ENCODE results near the gene TYK2.

The TYK2 gene

DNA sequence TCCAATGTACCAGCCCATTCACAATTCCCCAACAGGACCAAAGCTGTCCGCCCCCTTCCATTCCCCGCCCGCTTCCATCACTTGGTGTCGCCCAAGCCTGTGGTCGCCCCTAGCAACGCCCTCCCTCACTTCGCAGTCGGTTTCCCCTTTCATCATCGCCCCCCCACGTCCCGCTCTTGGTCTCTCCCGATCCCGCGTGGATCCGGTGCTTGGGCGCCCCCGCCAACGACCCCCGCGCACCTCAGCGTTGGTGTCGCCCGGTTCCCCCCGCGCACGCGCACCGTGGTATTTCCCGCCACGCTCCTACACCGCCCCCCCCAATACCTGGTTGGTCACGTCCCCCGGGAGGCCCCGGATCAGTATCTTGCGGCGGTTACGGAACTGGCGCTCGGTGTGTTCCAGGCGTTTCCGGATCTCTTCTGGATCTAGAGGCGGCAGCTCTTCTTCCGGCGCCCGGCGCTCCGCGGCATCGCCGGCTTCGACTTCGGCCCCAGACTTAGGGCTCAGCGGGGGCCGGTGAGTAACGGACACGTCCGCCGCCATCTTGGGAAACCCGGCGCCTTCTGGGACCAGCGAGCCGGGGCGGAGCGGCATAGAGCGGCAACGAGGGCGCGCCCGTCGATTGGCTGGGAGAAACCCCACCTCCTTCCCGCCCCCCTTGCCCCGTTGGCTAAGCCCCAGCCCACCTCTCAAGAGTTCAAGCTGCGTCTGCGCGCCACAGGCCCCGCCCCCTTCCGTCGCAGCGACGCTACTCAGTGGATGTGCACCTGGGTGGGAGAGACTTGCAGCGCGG, 47.2 kb downstream of the TYK2 start, which contains the start of gene RAVER1 (continued):
- no peak for TF ChIP-seq ZNF596 (tag by site-specific recombination; IDR thresholded peaks at IDR 0.05)
- TF ChIP-seq ZEB2 (tag by site-specific recombination; IDR thresholded peaks at IDR 0.05) = peak; percentile 99
- no peak for TF ChIP-seq ZNF174 (tag by site-specific recombination; IDR thresholded peaks at IDR 0.05)
- TF ChIP-seq ZNF585B (tag by site-specific recombination; IDR thresholded peaks at IDR 0.05) = no peak
- TF ChIP-seq ZNF274 (IDR thresholded peaks at IDR 0.05; ENCODE audit: low read length) = no peak
- no peak for TF ChIP-seq ZNF274 (tag by site-specific recombination; IDR thresholded peaks at IDR 0.05; ENCODE audit: borderline replicate concordance)
- 0 out of 2 replicates have a peak, but pooled peaks have one; percentile 27 for TF ChIP-seq BCL11B (tag by site-specific recombination; IDR thresholded peaks at IDR 0.05; ENCODE audit: low read depth)
- TF ChIP-seq ZBTB7A (tag by site-specific recombination; IDR thresholded peaks at IDR 0.05; ENCODE audit: low read depth) = peak; percentile 90; the same call in 1 of the 2 replicates
- TF ChIP-seq, protein P1, sequence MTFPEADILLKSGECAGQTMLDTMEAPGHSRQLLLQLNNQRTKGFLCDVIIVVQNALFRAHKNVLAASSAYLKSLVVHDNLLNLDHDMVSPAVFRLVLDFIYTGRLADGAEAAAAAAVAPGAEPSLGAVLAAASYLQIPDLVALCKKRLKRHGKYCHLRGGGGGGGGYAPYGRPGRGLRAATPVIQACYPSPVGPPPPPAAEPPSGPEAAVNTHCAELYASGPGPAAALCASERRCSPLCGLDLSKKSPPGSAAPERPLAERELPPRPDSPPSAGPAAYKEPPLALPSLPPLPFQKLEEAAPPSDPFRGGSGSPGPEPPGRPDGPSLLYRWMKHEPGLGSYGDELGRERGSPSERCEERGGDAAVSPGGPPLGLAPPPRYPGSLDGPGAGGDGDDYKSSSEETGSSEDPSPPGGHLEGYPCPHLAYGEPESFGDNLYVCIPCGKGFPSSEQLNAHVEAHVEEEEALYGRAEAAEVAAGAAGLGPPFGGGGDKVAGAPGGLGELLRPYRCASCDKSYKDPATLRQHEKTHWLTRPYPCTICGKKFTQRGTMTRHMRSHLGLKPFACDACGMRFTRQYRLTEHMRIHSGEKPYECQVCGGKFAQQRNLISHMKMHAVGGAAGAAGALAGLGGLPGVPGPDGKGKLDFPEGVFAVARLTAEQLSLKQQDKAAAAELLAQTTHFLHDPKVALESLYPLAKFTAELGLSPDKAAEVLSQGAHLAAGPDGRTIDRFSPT (tag by site-specific recombination; IDR thresholded peaks at IDR 0.05) = no peak; the same call in 1 of the 2 replicates
- no peak for TF ChIP-seq ZNF350 (tag by site-specific recombination; IDR thresholded peaks at IDR 0.05)
- TF ChIP-seq ZNF202 (tag by site-specific recombination; IDR thresholded peaks at IDR 0.05; ENCODE audit: borderline replicate concordance) = no peak
- peak; percentile 65 for TF ChIP-seq ZIC2 (tag by site-specific recombination; IDR thresholded peaks at IDR 0.05)
- TF ChIP-seq ZNF146 (tag by site-specific recombination; IDR thresholded peaks at IDR 0.05) = peak; percentile 37; the same call in 1 of the 2 replicates
- peak; percentile 88 for TF ChIP-seq ZFP37 (tag by site-specific recombination; IDR thresholded peaks at IDR 0.05)
- TF ChIP-seq, protein P2, sequence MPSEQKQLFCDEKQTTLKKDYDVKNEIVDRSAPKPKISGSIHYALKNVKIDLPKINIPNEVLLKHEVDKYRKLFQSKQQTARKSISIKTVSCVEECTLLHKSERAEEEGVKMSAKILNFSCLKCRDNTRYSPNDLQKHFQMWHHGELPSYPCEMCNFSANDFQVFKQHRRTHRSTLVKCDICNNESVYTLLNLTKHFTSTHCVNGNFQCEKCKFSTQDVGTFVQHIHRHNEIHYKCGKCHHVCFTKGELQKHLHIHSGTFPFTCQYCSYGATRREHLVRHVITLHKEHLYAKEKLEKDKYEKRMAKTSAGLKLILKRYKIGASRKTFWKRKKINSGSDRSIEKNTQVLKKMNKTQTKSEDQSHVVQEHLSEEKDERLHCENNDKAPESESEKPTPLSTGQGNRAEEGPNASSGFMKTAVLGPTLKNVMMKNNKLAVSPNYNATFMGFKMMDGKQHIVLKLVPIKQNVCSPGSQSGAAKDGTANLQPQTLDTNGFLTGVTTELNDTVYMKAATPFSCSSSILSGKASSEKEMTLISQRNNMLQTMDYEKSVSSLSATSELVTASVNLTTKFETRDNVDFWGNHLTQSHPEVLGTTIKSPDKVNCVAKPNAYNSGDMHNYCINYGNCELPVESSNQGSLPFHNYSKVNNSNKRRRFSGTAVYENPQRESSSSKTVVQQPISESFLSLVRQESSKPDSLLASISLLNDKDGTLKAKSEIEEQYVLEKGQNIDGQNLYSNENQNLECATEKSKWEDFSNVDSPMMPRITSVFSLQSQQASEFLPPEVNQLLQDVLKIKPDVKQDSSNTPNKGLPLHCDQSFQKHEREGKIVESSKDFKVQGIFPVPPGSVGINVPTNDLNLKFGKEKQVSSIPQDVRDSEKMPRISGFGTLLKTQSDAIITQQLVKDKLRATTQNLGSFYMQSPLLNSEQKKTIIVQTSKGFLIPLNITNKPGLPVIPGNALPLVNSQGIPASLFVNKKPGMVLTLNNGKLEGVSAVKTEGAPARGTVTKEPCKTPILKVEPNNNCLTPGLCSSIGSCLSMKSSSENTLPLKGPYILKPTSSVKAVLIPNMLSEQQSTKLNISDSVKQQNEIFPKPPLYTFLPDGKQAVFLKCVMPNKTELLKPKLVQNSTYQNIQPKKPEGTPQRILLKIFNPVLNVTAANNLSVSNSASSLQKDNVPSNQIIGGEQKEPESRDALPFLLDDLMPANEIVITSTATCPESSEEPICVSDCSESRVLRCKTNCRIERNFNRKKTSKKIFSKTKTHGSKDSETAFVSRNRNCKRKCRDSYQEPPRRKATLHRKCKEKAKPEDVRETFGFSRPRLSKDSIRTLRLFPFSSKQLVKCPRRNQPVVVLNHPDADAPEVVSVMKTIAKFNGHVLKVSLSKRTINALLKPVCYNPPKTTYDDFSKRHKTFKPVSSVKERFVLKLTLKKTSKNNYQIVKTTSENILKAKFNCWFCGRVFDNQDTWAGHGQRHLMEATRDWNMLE (tag by site-specific recombination; conservative IDR thresholded peaks at IDR 0.05; ENCODE audit: low read depth) = no peak
- TF ChIP-seq, protein P3, sequence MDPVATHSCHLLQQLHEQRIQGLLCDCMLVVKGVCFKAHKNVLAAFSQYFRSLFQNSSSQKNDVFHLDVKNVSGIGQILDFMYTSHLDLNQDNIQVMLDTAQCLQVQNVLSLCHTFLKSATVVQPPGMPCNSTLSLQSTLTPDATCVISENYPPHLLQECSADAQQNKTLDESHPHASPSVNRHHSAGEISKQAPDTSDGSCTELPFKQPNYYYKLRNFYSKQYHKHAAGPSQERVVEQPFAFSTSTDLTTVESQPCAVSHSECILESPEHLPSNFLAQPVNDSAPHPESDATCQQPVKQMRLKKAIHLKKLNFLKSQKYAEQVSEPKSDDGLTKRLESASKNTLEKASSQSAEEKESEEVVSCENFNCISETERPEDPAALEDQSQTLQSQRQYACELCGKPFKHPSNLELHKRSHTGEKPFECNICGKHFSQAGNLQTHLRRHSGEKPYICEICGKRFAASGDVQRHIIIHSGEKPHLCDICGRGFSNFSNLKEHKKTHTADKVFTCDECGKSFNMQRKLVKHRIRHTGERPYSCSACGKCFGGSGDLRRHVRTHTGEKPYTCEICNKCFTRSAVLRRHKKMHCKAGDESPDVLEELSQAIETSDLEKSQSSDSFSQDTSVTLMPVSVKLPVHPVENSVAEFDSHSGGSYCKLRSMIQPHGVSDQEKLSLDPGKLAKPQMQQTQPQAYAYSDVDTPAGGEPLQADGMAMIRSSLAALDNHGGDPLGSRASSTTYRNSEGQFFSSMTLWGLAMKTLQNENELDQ (tag by site-specific recombination; IDR thresholded peaks at IDR 0.05; ENCODE audit: low read depth) = no peak
- TF ChIP-seq ZNF707 (tag by site-specific recombination; IDR thresholded peaks at IDR 0.05) = no peak
- TF ChIP-seq ZNF654 (tag by site-specific recombination; IDR thresholded peaks at IDR 0.05; ENCODE audit: low read depth) = no peak
- TF ChIP-seq, protein P4, sequence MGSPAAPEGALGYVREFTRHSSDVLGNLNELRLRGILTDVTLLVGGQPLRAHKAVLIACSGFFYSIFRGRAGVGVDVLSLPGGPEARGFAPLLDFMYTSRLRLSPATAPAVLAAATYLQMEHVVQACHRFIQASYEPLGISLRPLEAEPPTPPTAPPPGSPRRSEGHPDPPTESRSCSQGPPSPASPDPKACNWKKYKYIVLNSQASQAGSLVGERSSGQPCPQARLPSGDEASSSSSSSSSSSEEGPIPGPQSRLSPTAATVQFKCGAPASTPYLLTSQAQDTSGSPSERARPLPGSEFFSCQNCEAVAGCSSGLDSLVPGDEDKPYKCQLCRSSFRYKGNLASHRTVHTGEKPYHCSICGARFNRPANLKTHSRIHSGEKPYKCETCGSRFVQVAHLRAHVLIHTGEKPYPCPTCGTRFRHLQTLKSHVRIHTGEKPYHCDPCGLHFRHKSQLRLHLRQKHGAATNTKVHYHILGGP (tag by site-specific recombination; IDR thresholded peaks at IDR 0.05) = no peak
- TF ChIP-seq, protein P5, sequence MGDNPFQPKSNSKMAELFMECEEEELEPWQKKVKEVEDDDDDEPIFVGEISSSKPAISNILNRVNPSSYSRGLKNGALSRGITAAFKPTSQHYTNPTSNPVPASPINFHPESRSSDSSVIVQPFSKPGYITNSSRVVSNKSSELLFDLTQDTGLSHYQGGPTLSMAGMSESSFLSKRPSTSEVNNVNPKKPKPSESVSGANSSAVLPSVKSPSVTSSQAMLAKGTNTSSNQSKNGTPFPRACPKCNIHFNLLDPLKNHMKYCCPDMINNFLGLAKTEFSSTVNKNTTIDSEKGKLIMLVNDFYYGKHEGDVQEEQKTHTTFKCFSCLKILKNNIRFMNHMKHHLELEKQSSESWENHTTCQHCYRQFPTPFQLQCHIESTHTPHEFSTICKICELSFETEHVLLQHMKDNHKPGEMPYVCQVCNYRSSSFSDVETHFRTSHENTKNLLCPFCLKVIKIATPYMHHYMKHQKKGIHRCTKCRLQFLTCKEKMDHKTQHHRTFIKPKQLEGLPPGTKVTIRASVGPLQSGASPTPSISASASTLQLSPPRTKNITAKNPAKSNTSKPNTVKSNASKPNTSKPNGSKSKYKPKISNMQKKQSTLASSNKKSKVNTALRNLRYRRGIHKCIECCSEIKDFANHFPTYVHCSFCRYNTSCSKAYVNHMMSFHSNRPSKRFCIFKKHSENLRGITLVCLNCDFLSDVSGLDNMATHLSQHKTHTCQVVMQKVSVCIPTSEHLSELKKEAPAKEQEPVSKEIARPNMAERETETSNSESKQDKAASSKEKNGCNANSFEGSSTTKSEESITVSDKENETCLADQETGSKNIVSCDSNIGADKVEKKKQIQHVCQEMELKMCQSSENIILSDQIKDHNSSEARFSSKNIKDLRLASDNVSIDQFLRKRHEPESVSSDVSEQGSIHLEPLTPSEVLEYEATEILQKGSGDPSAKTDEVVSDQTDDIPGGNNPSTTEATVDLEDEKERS (tag by site-specific recombination; IDR thresholded peaks at IDR 0.05) = peak; percentile 49; the same call in 1 of the 2 replicates
- TF ChIP-seq ZNF16 (tag by site-specific recombination; IDR thresholded peaks at IDR 0.05; ENCODE audit: low read depth) = no peak
- TF ChIP-seq ZNF335 (tag by site-specific recombination; conservative IDR thresholded peaks at IDR 0.05) = peak; percentile 97
- TF ChIP-seq HOXD13 (CRISPR knock-in tag; IDR thresholded peaks at IDR 0.05; ENCODE audit: borderline replicate concordance) = no peak
- no peak for TF ChIP-seq ZNF837 (tag by site-specific recombination; IDR thresholded peaks at IDR 0.05)

Data from HEK293 (cell line).